RWPE1 (cell line): ENCODE results near the gene FMOD.

Source experiments
- CTCF ChIA-PET: fragments of 350-600 bp; sonication (Branson Sonifier 250); formaldehyde crosslinking; extraction: SDS; loops from one replicate; lab custom pipeline; 2021; lab: Yijun Ruan, JAX
- POLR2A ChIA-PET: fragments of 400-600 bp; formaldehyde crosslinking; extraction: SDS; loops from one replicate; lab custom pipeline; 2020; ENCODE audit warnings: antibody characterized with exemption; ENCODE audit not compliant: low non-redundant PET; lab: Yijun Ruan, JAX
- DNase-seq: peaks from one replicate; pipeline ENCODE4 v3.0.0; 2012; ENCODE audit warnings: low spot score
- H3K27ac ChIP-seq: fragments of 450-650 bp; 2 replicates; pipeline ENCODE4 v1.5.1; 2017
- TF ChIP-seq, protein P1 (sequence below): fragments of 450-650 bp; conservative IDR thresholded peaks from 2 replicates; pipeline ENCODE4 v1.5.1; 2017; ENCODE audit warnings: low read depth, mild to moderate bottlenecking

Gene FMOD

GRCh38 chr1:203381151-203381751, 30.3 kb upstream of the FMOD start:
- DNase-seq, result no peak
- ChIA-PET POLR2A (no interaction called here), CTCF (interaction anchor here (1.3 kb wide), 1 partner anchor 114 kb away, joined by 4 read pairs; no protein-coding TSS in a partner anchor)
- no peak overlapping the region for H3K27ac ChIP-seq
- TF ChIP-seq, protein P1, sequence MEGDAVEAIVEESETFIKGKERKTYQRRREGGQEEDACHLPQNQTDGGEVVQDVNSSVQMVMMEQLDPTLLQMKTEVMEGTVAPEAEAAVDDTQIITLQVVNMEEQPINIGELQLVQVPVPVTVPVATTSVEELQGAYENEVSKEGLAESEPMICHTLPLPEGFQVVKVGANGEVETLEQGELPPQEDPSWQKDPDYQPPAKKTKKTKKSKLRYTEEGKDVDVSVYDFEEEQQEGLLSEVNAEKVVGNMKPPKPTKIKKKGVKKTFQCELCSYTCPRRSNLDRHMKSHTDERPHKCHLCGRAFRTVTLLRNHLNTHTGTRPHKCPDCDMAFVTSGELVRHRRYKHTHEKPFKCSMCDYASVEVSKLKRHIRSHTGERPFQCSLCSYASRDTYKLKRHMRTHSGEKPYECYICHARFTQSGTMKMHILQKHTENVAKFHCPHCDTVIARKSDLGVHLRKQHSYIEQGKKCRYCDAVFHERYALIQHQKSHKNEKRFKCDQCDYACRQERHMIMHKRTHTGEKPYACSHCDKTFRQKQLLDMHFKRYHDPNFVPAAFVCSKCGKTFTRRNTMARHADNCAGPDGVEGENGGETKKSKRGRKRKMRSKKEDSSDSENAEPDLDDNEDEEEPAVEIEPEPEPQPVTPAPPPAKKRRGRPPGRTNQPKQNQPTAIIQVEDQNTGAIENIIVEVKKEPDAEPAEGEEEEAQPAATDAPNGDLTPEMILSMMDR, result no peak

DNA sequence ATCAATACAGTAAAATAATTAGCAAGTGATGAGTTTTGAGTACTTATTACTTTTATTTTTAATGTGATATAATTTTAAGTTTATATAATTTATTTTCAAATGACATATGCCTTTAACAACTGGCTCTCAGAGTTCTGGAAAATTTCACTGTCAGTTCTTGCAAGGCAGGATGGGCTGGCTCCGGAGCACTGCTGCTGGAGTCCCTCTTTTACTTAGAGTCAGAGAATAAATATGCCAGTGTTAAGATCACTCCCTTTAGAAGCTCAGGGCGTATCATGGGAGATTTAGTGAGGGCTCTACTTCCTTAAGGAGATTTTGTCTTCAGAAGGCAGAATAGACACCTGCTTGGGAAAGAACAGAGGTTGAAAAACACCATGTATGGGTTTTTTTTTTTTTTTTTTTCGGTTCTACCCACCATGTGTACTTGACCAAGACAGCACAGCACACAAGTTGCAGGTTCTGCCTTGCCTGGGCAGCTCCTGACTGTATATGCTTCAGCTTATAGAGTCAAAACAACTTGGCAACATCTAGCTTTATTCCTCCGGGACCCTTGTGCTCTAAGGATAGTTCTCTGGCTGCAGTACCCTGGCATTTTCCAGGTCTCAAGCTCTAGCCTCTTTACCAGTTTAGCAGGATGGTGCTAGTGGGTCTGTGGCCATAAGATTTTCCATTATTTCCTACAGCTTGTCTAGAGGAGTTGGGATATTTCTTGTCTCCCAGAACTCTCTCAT, 29.7 kb upstream of the FMOD start:
- DNase-seq, result no peak
- TF ChIP-seq, protein P1, result no peak
- CTCF ChIA-PET, result interaction anchor here (0.6 to 1.3 kb wide), 5 partner anchors 62 to 396 kb away, joined by 3 to 7 read pairs (median 4); no protein-coding TSS in a partner anchor
- H3K27ac ChIP-seq, result no peak overlapping the region
- POLR2A ChIA-PET, result no interaction called here

DNA sequence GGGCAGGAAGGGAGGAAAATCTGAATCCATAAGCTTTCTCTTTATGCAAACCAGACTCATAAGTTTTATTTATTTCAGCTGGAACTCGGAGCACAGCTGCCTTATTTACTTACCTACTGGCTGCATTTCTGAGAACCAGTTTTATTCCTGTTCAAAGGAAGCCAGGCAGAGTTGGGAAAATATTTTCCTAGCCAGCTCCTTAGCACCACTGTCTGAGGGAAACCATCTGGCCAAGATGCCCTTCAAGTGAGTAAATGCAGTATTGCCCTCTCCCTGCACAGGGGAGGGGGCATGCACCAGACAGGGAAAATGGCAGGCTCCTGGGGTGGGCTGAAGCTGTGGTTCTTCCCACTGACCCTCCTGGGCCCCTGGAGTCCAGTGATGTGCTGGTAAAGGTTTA, 28.9 kb upstream of the FMOD start:
- CTCF ChIA-PET, result interaction anchor here (0.6 to 1.3 kb wide), 4 partner anchors 11 to 112 kb away, joined by 3 to 5 read pairs (median 4); no protein-coding TSS in a partner anchor
- TF ChIP-seq, protein P1, result no peak
- no peak overlapping the region for H3K27ac ChIP-seq
- DNase-seq, result no peak
- POLR2A ChIA-PET, result no interaction called here

GRCh38 chr1:203378556-203379245, 27.8 kb upstream of the FMOD start:
- ChIA-PET POLR2A (no interaction called here), CTCF (interaction anchor here (0.5 to 1.4 kb wide), 3 partner anchors 10 to 1929 kb away, joined by 3 to 6 read pairs (median 4); no protein-coding TSS in a partner anchor)
- H3K27ac ChIP-seq, result no peak overlapping the region
- TF ChIP-seq, protein P1, result no peak
- no peak for DNase-seq

DNA sequence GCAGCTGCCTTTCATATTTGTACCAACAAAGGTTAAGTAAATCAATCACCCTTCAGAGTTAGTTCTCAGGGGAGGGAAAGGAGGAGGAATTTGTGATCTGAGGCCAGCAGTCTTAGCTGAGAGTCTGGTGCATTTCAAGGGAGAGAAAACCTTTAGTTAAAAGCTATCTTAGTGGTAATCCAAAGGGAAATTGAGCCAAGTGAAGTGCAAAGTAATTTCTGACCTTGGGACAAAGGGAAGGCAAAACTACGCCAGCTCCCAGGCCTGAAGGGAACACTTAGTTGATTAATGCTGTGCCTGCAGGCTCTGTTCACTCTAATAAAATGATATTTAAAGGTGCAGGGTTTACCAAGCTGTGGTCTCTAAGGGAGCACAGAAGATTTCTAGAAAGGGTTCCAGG, 23.1 kb upstream of the FMOD start:
- POLR2A ChIA-PET, result no interaction called here

More for the DNA sequence above, 23.1 kb upstream of the FMOD start:
- CTCF ChIA-PET, result interaction anchor here (0.5 to 1.1 kb wide), 4 partner anchors 27 to 806 kb away, joined by 3 to 7 read pairs (median 4); no protein-coding TSS in a partner anchor
- DNase-seq, result no peak
- H3K27ac ChIP-seq, result no peak overlapping the region
- TF ChIP-seq, protein P1, result no peak
